SK-N-SH (cell line): ENCODE results near the gene CASK. TPM values are rescaled to one million over a fixed set of nuclear protein-coding genes. Genes with fewer than 3 reads are reported as not detected.
A peak's percentile ranks its signal among the peaks of the same experiment; 100 is the strongest.

Experiments
- CTCF ChIA-PET: fragments of 300-600, 350-600 bp; formaldehyde crosslinking; extraction: SDS; loops from one replicate; lab custom pipeline; 2021; lab: Yijun Ruan, JAX
- POLR2A ChIA-PET: fragments of 350-600 bp; sonication (Branson Sonifier 250); formaldehyde crosslinking; extraction: SDS; loops from one replicate; lab custom pipeline; 2020; ENCODE audit warnings: antibody characterized with exemption, inconsistent platforms; lab: Yijun Ruan, JAX
- DNase-seq: peaks from one replicate; pipeline ENCODE4 v3.0.0; 2012
- H2AFZ ChIP-seq: fragments of 200-600 bp; sonication (generic); 2 replicates; pipeline ENCODE4 v1.8.1; 2016; ENCODE audit warnings: antibody characterized with exemption, mild to moderate bottlenecking, low read depth
- H3F3A ChIP-seq: fragments of 200-600 bp; sonication (generic); replicated peaks from 2 replicates; pipeline ENCODE3; 2016; ENCODE audit warnings: antibody characterized with exemption, mild to moderate bottlenecking; ENCODE audit not compliant: insufficient read depth
- H3K27ac ChIP-seq, 2 experiments: fragments of 200-500 bp in 1 of 2; fragments of 200-600 bp in 1 of 2; sonication (Bioruptor generic) in 1 of 2; sonication (generic), shearing (Covaris generic) in 1 of 2; 2 replicates each; pipeline versions ENCODE4 v1.5.1 to v1.6.1; 2014 to 2016; ENCODE audit warnings: low read depth in 2 of 2, inconsistent platforms in 1 of 2, low read length in 1 of 2, mild to moderate bottlenecking in 1 of 2, mixed read lengths in 1 of 2
- H3K27me3 ChIP-seq: fragments of 200-600 bp; sonication (generic), shearing (Covaris generic); 2 replicates; pipeline ENCODE4 v1.6.1; 2016; ENCODE audit warnings: mixed run types; ENCODE audit not compliant: insufficient read depth
- H3K36me3 ChIP-seq, 2 experiments: fragments of 200-500 bp in 1 of 2; fragments of 200-600 bp in 1 of 2; sonication (Bioruptor generic) in 1 of 2; sonication (generic) in 1 of 2; replicated peaks in 1 of 2; 2 replicates each; pipeline versions ENCODE3 to v1.5.1; 2014 to 2016; ENCODE audit warnings: low read length in 1 of 2, mild to moderate bottlenecking in 1 of 2; ENCODE audit not compliant: insufficient read depth in 2 of 2, control insufficient read depth in 1 of 2
- H3K4me1 ChIP-seq, 2 experiments: fragments of 200-500 bp in 1 of 2; fragments of 200-600 bp in 1 of 2; sonication (Bioruptor generic) in 1 of 2; sonication (generic), shearing (Covaris generic) in 1 of 2; 2 replicates each; pipeline versions ENCODE4 v1.5.1 to v1.6.1; 2014 to 2016; ENCODE audit warnings: low read depth in 1 of 2, low read length in 1 of 2, mixed run types in 1 of 2; ENCODE audit not compliant: insufficient read depth in 2 of 2, control insufficient read depth in 1 of 2
- H3K4me2 ChIP-seq: fragments of 200-600 bp; sonication (generic), shearing (Covaris generic); 2 replicates; pipeline ENCODE4 v1.6.1; 2017; ENCODE audit warnings: mixed run types
- H3K4me3 ChIP-seq, 2 experiments: fragments of 200-500 bp in 1 of 2; fragments of 200-600 bp in 1 of 2; sonication (Bioruptor generic) in 1 of 2; sonication (generic), shearing (Covaris generic) in 1 of 2; 2 replicates each; pipeline versions ENCODE4 v1.5.1 to v1.8.1; 2014 to 2016; ENCODE audit warnings: low read depth in 2 of 2, inconsistent platforms in 1 of 2, low read length in 1 of 2, mild to moderate bottlenecking in 1 of 2, mixed read lengths in 1 of 2, moderate library complexity in 1 of 2
- H3K79me2 ChIP-seq: fragments of 200-600 bp; sonication (generic); 2 replicates; pipeline ENCODE4 v1.8.1; 2017; ENCODE audit warnings: mild to moderate bottlenecking; ENCODE audit not compliant: insufficient read depth
- H3K9ac ChIP-seq: fragments of 200-600 bp; sonication (generic); 2 replicates; pipeline ENCODE4 v1.6.1; 2017; ENCODE audit warnings: mixed run types
- H3K9me2 ChIP-seq: fragments of 200-600 bp; sonication (generic); 2 replicates; pipeline ENCODE4 v1.6.1; 2017; ENCODE audit warnings: mixed run types
- H3K9me3 ChIP-seq: fragments of 200-600 bp; sonication (generic); 2 replicates; pipeline ENCODE4 v1.6.1; 2017; ENCODE audit warnings: mixed run types, mild to moderate bottlenecking, moderate library complexity
- H4K20me1 ChIP-seq: fragments of 200-600 bp; sonication (generic); 2 replicates; pipeline ENCODE4 v1.6.1; 2017; ENCODE audit warnings: mild to moderate bottlenecking, mixed run types; ENCODE audit not compliant: insufficient read depth
- CHD2 ChIP-seq: fragments of 150-350 bp; IDR thresholded peaks from 2 replicates; pipeline ENCODE4 v1.6.1; 2018; ENCODE audit warnings: low read length; ENCODE audit not compliant: partially characterized antibody
- ELF1 ChIP-seq: IDR thresholded peaks from 2 replicates; pipeline ENCODE4 v1.4.0; 2012
- EP300 ChIP-seq, 2 experiments: IDR thresholded peaks; 2 replicates each; pipeline versions ENCODE4 v1.4.0 to v1.6.1; 2012; ENCODE audit warnings: borderline replicate concordance in 1 of 2, low read depth in 1 of 2, low read length in 1 of 2
- EZH2phosphoT487 ChIP-seq: fragments of 200-600 bp; sonication (generic); IDR thresholded peaks from 2 replicates; pipeline ENCODE4 v1.6.1; 2017; ENCODE audit warnings: low read depth, mixed run types, mild to moderate bottlenecking, antibody characterized with exemption, moderate library complexity, borderline replicate concordance
- FOXM1 ChIP-seq: IDR thresholded peaks from 2 replicates; pipeline ENCODE4 v1.4.0; 2012; ENCODE audit warnings: low read depth, mild to moderate bottlenecking
- GABPA ChIP-seq: IDR thresholded peaks from 2 replicates; pipeline ENCODE4 v1.4.0; 2012; ENCODE audit warnings: low read depth, mild to moderate bottlenecking
- GATA2 ChIP-seq: sonication (generic); formaldehyde crosslinking; IDR thresholded peaks from 2 replicates; pipeline ENCODE4 v1.5.0; 2020; ENCODE audit warnings: mild to moderate bottlenecking, missing genetic modification reagents
- IRF3 ChIP-seq: fragments of 150-350 bp; IDR thresholded peaks from 2 replicates; pipeline ENCODE4 v1.6.1; 2016; ENCODE audit warnings: mild to moderate bottlenecking, low read depth, low read length
- MAX ChIP-seq: IDR thresholded peaks from 2 replicates; pipeline ENCODE4 v1.4.0; 2012; ENCODE audit warnings: low read depth
- MXI1 ChIP-seq: IDR thresholded peaks from 2 replicates; pipeline ENCODE4 v1.6.1; 2012; ENCODE audit warnings: mild to moderate bottlenecking, low read depth, low read length, improper control_type of control experiment
- POLR2AphosphoS5 ChIP-seq: IDR thresholded peaks from 2 replicates; pipeline ENCODE4 v1.6.1; 2012; ENCODE audit warnings: low read depth, low read length
- RAD21 ChIP-seq: IDR thresholded peaks from 2 replicates; pipeline ENCODE4 v1.6.1; 2012; ENCODE audit warnings: mild to moderate bottlenecking, low read length
- RFX5 ChIP-seq: IDR thresholded peaks from 2 replicates; pipeline ENCODE4 v1.6.1; 2012; ENCODE audit warnings: mild to moderate bottlenecking, improper control_type of control experiment, low read length
- SIN3A ChIP-seq: IDR thresholded peaks from 2 replicates; pipeline ENCODE4 v1.6.1; 2012; ENCODE audit warnings: low read depth, mild to moderate bottlenecking, low read length, moderate library complexity, borderline replicate concordance
- SMC3 ChIP-seq: IDR thresholded peaks from 2 replicates; pipeline ENCODE4 v1.6.1; 2012; ENCODE audit warnings: low read depth, low read length, improper control_type of control experiment
- TEAD4 ChIP-seq: IDR thresholded peaks from 2 replicates; pipeline ENCODE4 v1.4.0; 2012; ENCODE audit warnings: mild to moderate bottlenecking, borderline replicate concordance; ENCODE audit not compliant: insufficient read depth
- USF1 ChIP-seq: IDR thresholded peaks from 2 replicates; pipeline ENCODE4 v1.4.0; 2012; ENCODE audit warnings: low read depth, borderline replicate concordance
- YY1 ChIP-seq: IDR thresholded peaks from 2 replicates; pipeline ENCODE4 v1.4.0; 2012; ENCODE audit warnings: low read depth, mild to moderate bottlenecking
- WGBS: methylation state at CpG from one replicate; pipeline ENCODE4 v1.1.6; 2017; ENCODE audit warnings: low lambda C conversion rate; 5-methylcytosine and 5-hydroxymethylcytosine counted together
- polyA plus RNA-seq, 3 experiments: library from polyadenylated mRNA; depleted of rRNA; stranded (reverse); fragments of >200 nt; gene quantifications; 2 replicates each; pipeline ENCODE4 v1.2.3, GENCODE V29; 2012
- TF ChIP-seq, protein P1 (sequence below): fragments of 200-600 bp; sonication (generic); IDR thresholded peaks from 2 replicates; pipeline ENCODE4 v1.6.1; 2017; ENCODE audit warnings: antibody characterized with exemption, mild to moderate bottlenecking, moderate library complexity

Gene CASK
- polyA plus RNA-seq, 1 of the 3 experiments (the other 2 are of a cell fraction), result 7.0 TPM

- Histone ChIP-seq H4K20me1 (no peaks in the 10 kb centered on the region), H3K27me3 (no peaks in the 10 kb centered on the region), H3K4me3 (no peak overlapping the region), H3K4me2 (peak overlapping the region; percentile 7; the same call in 1 of the 2 replicates), H3K9ac (no peak overlapping the region), H3K27ac (peak overlapping the region in 1 of 2 experiments; percentile 55; a peak in 2 of 4 replicates), H3K4me1 (peaks cover 0 to 7% of the 10 kb centered on the region in 2 experiments; a peak in 2 of 4 replicates), H3K79me2 (no peaks in the 10 kb centered on the region), H2AFZ (no peak overlapping the region), H3K9me2 (no peaks in the 10 kb centered on the region), H3K9me3 (no peaks in the 10 kb centered on the region), H3F3A (no peaks in the 10 kb centered on the region), H3K36me3 (peaks cover 0 to 2% of the 10 kb centered on the region in 2 experiments)
- TF ChIP-seq USF1 (no peak), RFX5 (no peak), GABPA (no peak), FOXM1 (no peak), MAX (0 out of 2 replicates have a peak, but pooled peaks have one; percentile 22), ELF1 (no peak), TEAD4 (no peak), CHD2 (no peak), SIN3A (no peak), POLR2AphosphoS5 (no peak), EP300 (IDR thresholded peaks at IDR 0.05; ENCODE audit: borderline replicate concordance in 1 of 2, low read depth in 1 of 2, low read length in 1 of 2) (no peak), YY1 (no peak), MXI1 (peak; percentile 28; the same call in 1 of the 2 replicates), GATA2 (peak; percentile 59), EZH2phosphoT487 (no peak), IRF3 (no peak), SMC3 (no peak), RAD21 (no peak)
- TF ChIP-seq, protein P1, sequence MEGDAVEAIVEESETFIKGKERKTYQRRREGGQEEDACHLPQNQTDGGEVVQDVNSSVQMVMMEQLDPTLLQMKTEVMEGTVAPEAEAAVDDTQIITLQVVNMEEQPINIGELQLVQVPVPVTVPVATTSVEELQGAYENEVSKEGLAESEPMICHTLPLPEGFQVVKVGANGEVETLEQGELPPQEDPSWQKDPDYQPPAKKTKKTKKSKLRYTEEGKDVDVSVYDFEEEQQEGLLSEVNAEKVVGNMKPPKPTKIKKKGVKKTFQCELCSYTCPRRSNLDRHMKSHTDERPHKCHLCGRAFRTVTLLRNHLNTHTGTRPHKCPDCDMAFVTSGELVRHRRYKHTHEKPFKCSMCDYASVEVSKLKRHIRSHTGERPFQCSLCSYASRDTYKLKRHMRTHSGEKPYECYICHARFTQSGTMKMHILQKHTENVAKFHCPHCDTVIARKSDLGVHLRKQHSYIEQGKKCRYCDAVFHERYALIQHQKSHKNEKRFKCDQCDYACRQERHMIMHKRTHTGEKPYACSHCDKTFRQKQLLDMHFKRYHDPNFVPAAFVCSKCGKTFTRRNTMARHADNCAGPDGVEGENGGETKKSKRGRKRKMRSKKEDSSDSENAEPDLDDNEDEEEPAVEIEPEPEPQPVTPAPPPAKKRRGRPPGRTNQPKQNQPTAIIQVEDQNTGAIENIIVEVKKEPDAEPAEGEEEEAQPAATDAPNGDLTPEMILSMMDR, result no peak
- POLR2A ChIA-PET, result no interaction called here
- peak; percentile 40 for DNase-seq
- WGBS, result 5% methylated on average over 5 of the region's 5 CpGs
- CTCF ChIA-PET, result no interaction called here
Observed at GRCh38 chrX:41621222-41621723, 302.1 kb downstream of the CASK start.
